ENCODE measurements around the gene CCNG2. TPM values are rescaled to one million over a fixed set of nuclear protein-coding genes. Genes with fewer than 3 reads are reported as not detected.

CCNG2 gene
- total and polyA plus RNA-seq, 10 of the 15 experiments (the other 5 are each of a cell fraction or from before 2014, with no cell fraction given) = 1.9 to 70.6 (median 5.9) TPM

DNA sequence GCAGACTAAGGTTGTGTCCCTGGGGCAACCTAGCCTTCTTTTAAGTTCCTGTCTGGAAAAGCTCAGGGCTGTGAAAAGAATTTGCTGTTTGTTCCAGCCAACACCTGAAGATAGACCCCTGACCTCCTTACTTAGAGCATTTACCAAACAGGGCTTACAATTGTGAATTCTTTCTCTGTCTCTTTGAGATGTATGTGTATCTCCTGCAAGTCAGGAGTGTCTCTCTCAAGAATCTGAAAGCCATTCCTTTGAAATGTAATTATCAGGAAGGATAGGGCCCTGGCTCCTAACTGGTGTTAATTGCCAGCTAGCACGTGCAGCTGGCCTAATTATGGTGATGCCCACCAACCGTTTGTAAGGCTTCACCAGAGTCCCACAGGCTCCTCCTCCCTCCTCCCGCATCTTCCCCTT lies 18.2 kb downstream of the CCNG2 start:
- no peaks in the 10 kb centered on the region for H3K4me1 ChIP-seq (ENCODE audit: control insufficient read depth, insufficient read depth, low read length)
- BruUV-seq (replicated peaks) = no TSS peak
- FAIRE-seq (no peak), DNase-seq (ENCODE audit: low read depth, low spot score) (no peak), ATAC-seq (no peak)
- ChIA-PET CTCF (interaction anchor here (0.7 kb wide), 1 partner anchor 80 kb away, joined by 4 read pairs; no protein-coding TSS in a partner anchor), SMC1A (ENCODE audit: uncharacterized antibody, unreplicated experiment) (interaction anchor here (1.5 to 3.0 kb wide), 3 partner anchors 10 to 47 kb away, joined by 3 to 7 read pairs (median 4); no protein-coding TSS in a partner anchor), RAD21 (ENCODE audit: unreplicated experiment) (interaction anchor here (0.7 to 1.4 kb wide), 2 partner anchors 18 to 23 kb away, joined by 3 to 4 read pairs; no protein-coding TSS in a partner anchor), POLR2A (no interaction called here)
- peaks cover 0 to 3% of the 10 kb centered on the region in 2 experiments; a peak in 1 of 4 replicates for H3K36me3 ChIP-seq (ENCODE audit: control insufficient read depth in 2 of 2, insufficient read depth in 2 of 2, low read length in 1 of 2)
- H3K4me3 ChIP-seq = no peak overlapping the region
- no peaks in the 10 kb centered on the region for H3K79me2 ChIP-seq (ENCODE audit: control insufficient read depth, insufficient read depth, low read length)
- intact Hi-C loops (cut with micrococcal nuclease; ENCODE audit: unreplicated experiment) (no loop called here), in situ Hi-C loops (cut with MboI) (no loop called here)
- H3K9ac ChIP-seq (ENCODE audit: control insufficient read depth, insufficient read depth, low read length) = no peak overlapping the region
- TF ChIP-seq SMAD1 (IDR thresholded peaks at IDR 0.05; ENCODE audit: low read depth, partially characterized antibody) (no peak), CEBPB (IDR thresholded peaks at IDR 0.05; ENCODE audit: borderline replicate concordance in 1 of 2, low read depth in 2 of 2, low read length in 2 of 2) (no peak), MTA2 (IDR thresholded peaks at IDR 0.05; ENCODE audit: low read depth) (no peak), CREB1 (IDR thresholded peaks at IDR 0.05; ENCODE audit: low read depth) (no peak)
- WGBS (ENCODE audit: insufficient coverage, insufficient replicate concordance, low lambda C conversion rate, missing lambda C conversion rate) = 10% methylated on average over 3 of the region's 3 CpGs
- no peaks in the 10 kb centered on the region for H4K20me1 ChIP-seq (ENCODE audit: control insufficient read depth, insufficient read depth)
- no peak overlapping the region for H3K4me2 ChIP-seq (ENCODE audit: control insufficient read depth, insufficient read depth)
- no peak overlapping the region for H3K27ac ChIP-seq (ENCODE audit: control insufficient read depth, insufficient read depth)
- H3K27me3 ChIP-seq (replicated peaks in 1 of 2; ENCODE audit: control insufficient read depth in 2 of 2, insufficient read depth in 2 of 2, low read length in 1 of 2) = no peaks in the 10 kb centered on the region; a peak in 1 of 4 replicates
- no peak overlapping the region for H2AFZ ChIP-seq (ENCODE audit: control insufficient read depth, low read depth, low read length)
- H3K9me3 ChIP-seq (replicated peaks; ENCODE audit: control insufficient read depth, insufficient read depth, low read length) = no peaks in the 10 kb centered on the region

DNA sequence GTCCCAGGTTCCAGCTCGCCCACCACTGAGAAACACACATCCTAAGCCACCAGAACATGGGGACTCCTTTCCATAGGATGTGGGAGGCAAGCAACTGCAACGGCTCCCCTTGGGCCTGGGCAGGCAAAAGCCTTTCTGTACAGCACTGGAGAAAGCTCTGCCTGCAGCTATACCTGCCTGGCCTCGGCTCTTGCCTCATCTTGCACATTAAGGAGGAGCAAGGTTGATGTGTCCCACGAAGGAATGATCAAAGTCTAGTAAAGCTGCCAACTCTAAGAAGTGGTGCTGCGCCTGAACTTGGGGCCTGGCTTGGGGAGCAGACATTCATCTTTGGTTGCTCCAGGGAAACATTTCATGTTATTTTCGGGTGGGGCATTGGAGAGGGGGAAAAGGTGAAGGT lies 19.6 kb downstream of the CCNG2 start:
- intact Hi-C loops (cut with micrococcal nuclease; ENCODE audit: unreplicated experiment) = no loop called here
- 22% methylated on average over 6 of the region's 6 CpGs for WGBS (ENCODE audit: insufficient coverage, insufficient replicate concordance, low lambda C conversion rate, missing lambda C conversion rate)
- H3K9me3 ChIP-seq (replicated peaks; ENCODE audit: control insufficient read depth, insufficient read depth, low read length) = no peaks in the 10 kb centered on the region
- no peak overlapping the region for H3K4me3 ChIP-seq
- in situ Hi-C loops (cut with MboI) = no loop called here
- H3K36me3 ChIP-seq (ENCODE audit: control insufficient read depth in 2 of 2, insufficient read depth in 2 of 2, low read length in 1 of 2) = no peaks in the 10 kb centered on the region
- no peaks in the 10 kb centered on the region for H4K20me1 ChIP-seq (ENCODE audit: control insufficient read depth, insufficient read depth)
- no peak overlapping the region for H2AFZ ChIP-seq (ENCODE audit: control insufficient read depth, low read depth, low read length)
- H3K27me3 ChIP-seq (replicated peaks in 1 of 2; ENCODE audit: control insufficient read depth in 2 of 2, insufficient read depth in 2 of 2, low read length in 1 of 2) = no peaks in the 10 kb centered on the region; a peak in 1 of 4 replicates
- H3K79me2 ChIP-seq (ENCODE audit: control insufficient read depth, insufficient read depth, low read length) = no peaks in the 10 kb centered on the region
- ChIA-PET CTCF (interaction anchor here (1.6 to 3.9 kb wide), 2 partner anchors 27 to 81 kb away, joined by 6 to 18 read pairs; no protein-coding TSS in a partner anchor), RAD21 (ENCODE audit: unreplicated experiment) (no interaction called here), SMC1A (ENCODE audit: uncharacterized antibody, unreplicated experiment) (interaction anchor here (1.5 to 3.0 kb wide), 2 partner anchors 11 to 17 kb away, joined by 4 to 7 read pairs; no protein-coding TSS in a partner anchor), POLR2A (interaction anchor here (0.6 to 1.3 kb wide), 2 partner anchors 17 to 1496 kb away, joined by 3 to 4 read pairs; no protein-coding TSS in a partner anchor)
- DNase-seq (ENCODE audit: low read depth, low spot score) (no peak), FAIRE-seq (no peak), ATAC-seq (no peak)
- BruUV-seq (replicated peaks) = no TSS peak
- no peak overlapping the region for H3K4me2 ChIP-seq (ENCODE audit: control insufficient read depth, insufficient read depth)
- TF ChIP-seq IRF4 (IDR thresholded peaks at IDR 0.05; ENCODE audit: low read depth, low read length) (no peak), FOS (IDR thresholded peaks at IDR 0.05; ENCODE audit: borderline replicate concordance, extremely low read depth, insufficient read length) (no peak), EP300 (IDR thresholded peaks at IDR 0.05; ENCODE audit: borderline replicate concordance in 1 of 2, control insufficient read depth in 1 of 2, low read depth in 2 of 2, low read length in 2 of 2) (no peak), PML (IDR thresholded peaks at IDR 0.05; ENCODE audit: low read length) (no peak), SMAD1 (IDR thresholded peaks at IDR 0.05; ENCODE audit: low read depth, partially characterized antibody) (no peak), STAT1 (conservative IDR thresholded peaks at IDR 0.05) (no peak), LARP7 (IDR thresholded peaks at IDR 0.05) (no peak)
- TF ChIP-seq, protein P1, sequence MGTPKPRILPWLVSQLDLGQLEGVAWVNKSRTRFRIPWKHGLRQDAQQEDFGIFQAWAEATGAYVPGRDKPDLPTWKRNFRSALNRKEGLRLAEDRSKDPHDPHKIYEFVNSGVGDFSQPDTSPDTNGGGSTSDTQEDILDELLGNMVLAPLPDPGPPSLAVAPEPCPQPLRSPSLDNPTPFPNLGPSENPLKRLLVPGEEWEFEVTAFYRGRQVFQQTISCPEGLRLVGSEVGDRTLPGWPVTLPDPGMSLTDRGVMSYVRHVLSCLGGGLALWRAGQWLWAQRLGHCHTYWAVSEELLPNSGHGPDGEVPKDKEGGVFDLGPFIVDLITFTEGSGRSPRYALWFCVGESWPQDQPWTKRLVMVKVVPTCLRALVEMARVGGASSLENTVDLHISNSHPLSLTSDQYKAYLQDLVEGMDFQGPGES (IDR thresholded peaks at IDR 0.05) = no peak
- no peak overlapping the region for H3K27ac ChIP-seq (ENCODE audit: control insufficient read depth, insufficient read depth)
- no peaks in the 10 kb centered on the region for H3K4me1 ChIP-seq (ENCODE audit: control insufficient read depth, insufficient read depth, low read length)
- no peak overlapping the region for H3K9ac ChIP-seq (ENCODE audit: control insufficient read depth, insufficient read depth, low read length)

Measured in GM12878 (cell line).